Measurements from ENCODE around the gene IL1RAPL1.

IL1RAPL1 gene

GRCh38 chrX:28586981-28587551, at the start of gene IL1RAPL1:
Gene IL1RAPL1, plus strand, starts transcription at chrX:28587446.
- no peak for DNase-seq (ENCODE audit: extremely low read depth in 1 of 2, low read depth in 1 of 2)

GRCh38 chrX:28542791-28543190, 44.5 kb upstream of the IL1RAPL1 start:
- no peak for DNase-seq (ENCODE audit: extremely low read depth in 1 of 2, low read depth in 1 of 2)

DNA sequence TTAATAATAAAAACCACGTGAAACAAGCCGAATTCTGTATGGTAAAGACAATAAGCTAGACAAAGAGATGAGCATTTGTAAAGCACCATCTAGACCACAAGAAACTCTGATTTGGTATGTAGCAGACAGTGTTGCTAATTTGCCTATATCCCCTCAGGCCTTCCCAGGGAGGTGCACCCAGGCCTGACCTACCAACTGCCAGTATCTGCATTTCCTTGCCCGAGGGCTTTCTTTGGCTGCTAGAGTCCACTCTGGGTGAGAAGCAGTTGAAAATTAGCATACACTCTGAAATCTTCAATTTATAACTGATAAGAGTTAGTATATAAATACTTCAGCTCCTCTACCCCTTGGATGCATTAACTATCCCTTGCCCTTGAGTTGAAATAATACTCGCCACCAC, 37.4 kb upstream of the IL1RAPL1 start:
- DNase-seq (ENCODE audit: extremely low read depth in 1 of 2, low read depth in 1 of 2) = no peak

- no peak for DNase-seq (ENCODE audit: extremely low read depth in 1 of 2, low read depth in 1 of 2)
Observed at GRCh38 chrX:28550331-28550872, 36.8 kb upstream of the IL1RAPL1 start.

- DNase-seq (ENCODE audit: extremely low read depth in 1 of 2, low read depth in 1 of 2) = no peak
Observed at GRCh38 chrX:28552322-28552721, 34.9 kb upstream of the IL1RAPL1 start.

GRCh38 chrX:28552882-28553829, 34.1 kb upstream of the IL1RAPL1 start:
- no peak for DNase-seq (ENCODE audit: extremely low read depth in 1 of 2, low read depth in 1 of 2)

GRCh38 chrX:28576117-28576516, 11.1 kb upstream of the IL1RAPL1 start:
- no peak for DNase-seq (ENCODE audit: extremely low read depth in 1 of 2, low read depth in 1 of 2)

DNA sequence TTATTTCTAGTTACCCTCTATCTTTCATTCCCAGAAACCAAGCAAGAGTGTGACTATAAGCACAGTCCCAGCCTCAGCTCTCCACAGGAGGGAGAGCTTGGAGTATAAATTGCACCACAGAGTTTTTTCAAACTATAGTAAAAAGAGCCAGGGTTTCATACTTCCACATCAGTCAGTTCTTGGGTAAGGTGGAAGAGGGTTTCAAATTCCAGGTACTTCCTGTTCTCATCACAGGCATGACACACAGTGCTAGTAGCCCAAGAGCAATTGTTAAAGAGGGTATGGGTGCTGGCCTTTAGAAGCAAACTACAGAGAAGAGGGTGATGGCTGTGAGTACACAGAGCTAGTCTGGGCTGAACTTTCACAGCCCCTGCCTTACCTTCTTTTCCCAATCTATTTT, 5.7 kb upstream of the IL1RAPL1 start:
- DNase-seq (ENCODE audit: extremely low read depth in 1 of 2, low read depth in 1 of 2) = no peak

- DNase-seq (ENCODE audit: extremely low read depth in 1 of 2, low read depth in 1 of 2) = no peak
Observed at GRCh38 chrX:28582511-28582910, 4.7 kb upstream of the IL1RAPL1 start.

DNA sequence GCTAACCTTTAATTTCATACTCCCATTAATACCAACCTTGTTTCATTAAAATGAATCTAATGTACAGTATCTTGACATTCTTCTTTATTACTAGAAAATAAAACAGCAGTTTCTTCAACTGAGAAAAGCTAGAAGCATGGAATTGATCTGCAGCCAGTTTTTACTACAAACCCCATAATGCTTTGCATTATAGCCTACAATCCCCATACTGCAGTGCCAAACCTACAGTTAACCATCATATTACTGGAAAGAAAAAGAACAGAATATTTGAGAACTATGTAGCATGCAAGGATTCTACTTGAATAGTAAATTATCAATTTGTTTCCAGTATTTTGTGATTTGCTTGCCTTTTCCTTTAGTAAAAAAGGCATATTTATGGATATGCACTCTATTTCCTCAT, 3.2 kb upstream of the IL1RAPL1 start:
- no peak for DNase-seq (ENCODE audit: extremely low read depth in 1 of 2, low read depth in 1 of 2)

- DNase-seq (ENCODE audit: extremely low read depth in 1 of 2, low read depth in 1 of 2) = no peak
Observed at GRCh38 chrX:28585767-28586166, 1.5 kb upstream of the IL1RAPL1 start.

GRCh38 chrX:28586286-28586685, 960 bp upstream of the IL1RAPL1 start:
- DNase-seq (ENCODE audit: extremely low read depth in 1 of 2, low read depth in 1 of 2) = no peak

DNA sequence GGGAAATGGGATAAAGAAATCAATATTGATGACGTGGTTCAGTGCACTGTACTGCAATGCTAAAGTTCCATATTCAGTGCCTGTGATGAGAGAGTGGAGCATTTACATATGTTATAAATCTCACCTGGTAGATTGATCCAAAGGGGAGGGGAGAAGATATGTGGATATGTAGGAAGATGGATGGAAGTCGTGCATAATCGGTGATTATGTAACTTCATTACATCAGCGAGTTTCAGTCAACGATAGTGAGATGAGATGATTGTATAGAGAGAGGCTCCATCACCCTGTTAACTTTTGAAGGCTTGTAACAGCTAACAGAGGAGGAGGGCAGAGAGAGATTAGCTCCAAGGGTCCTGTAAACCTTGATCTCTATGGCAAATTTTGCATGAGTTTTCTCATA, 1.8 kb downstream of the IL1RAPL1 start:
- DNase-seq (ENCODE audit: extremely low read depth in 1 of 2, low read depth in 1 of 2) = no peak

DNA sequence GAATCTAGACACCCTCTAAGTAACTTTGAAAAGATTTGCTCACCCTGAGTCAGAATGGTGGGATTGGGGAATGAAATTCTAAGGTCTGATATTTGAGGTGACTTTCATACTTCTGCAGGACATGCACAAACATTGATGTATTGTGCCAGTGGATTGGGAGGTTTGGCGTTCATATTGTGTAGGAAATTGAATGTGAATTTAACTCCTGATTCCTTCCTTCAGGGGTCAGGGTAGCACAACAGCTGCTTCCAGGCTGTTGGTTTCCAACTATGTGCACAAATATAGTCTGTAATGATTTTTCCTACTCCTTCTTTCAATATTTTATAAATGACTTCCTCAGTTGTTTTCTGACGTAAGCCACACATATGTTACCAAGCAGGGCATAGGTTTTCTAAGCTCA, 3.1 kb downstream of the IL1RAPL1 start:
- DNase-seq (ENCODE audit: extremely low read depth in 1 of 2, low read depth in 1 of 2) = no peak

DNA sequence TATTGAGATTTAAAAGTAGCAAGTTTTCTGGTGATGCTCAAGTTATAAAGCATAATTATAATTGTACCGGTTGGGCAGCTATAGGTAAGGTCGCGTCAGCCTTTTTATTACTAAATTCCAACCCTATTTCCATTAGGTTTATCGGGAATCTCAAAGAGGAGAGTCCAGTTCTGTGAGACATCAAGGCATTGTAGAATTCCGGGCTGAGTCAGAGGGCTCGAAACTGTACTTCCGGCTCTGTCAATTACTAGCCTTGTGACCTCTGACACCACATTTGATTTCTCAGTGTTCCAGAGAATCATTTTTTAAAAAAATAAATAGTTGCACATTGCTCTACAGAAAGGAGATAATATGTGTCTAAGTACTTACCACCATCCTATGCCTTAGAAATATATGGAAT, 4.3 kb downstream of the IL1RAPL1 start:
- no peak for DNase-seq (ENCODE audit: extremely low read depth in 1 of 2, low read depth in 1 of 2)

GRCh38 chrX:28595346-28595745, 8.1 kb downstream of the IL1RAPL1 start:
- DNase-seq (ENCODE audit: extremely low read depth in 1 of 2, low read depth in 1 of 2) = no peak

DNA sequence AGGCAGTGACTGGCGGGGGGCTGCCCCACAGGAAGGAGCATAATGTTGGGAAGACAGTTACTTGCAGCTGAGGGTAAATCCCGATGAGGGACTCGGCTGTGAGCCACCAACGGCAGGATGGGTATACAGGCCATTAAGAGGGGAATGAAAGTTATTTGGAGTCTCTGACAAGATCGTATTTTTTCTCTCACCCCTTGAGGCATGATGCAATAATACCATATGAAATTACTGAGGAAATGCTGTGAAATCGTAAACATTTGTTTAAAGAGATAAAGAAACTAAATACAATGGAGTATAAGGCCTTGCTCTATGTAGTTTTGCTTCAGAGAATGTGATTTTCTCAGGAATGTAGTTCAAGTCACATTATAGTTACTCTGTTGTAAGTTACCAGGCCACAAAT, 12.7 kb downstream of the IL1RAPL1 start:
- no peak for DNase-seq (ENCODE audit: extremely low read depth in 1 of 2, low read depth in 1 of 2)

- DNase-seq (ENCODE audit: extremely low read depth in 1 of 2, low read depth in 1 of 2) = no peak
Observed at GRCh38 chrX:28609003-28609402, 21.8 kb downstream of the IL1RAPL1 start.

- no peak for DNase-seq (ENCODE audit: extremely low read depth in 1 of 2, low read depth in 1 of 2)
Observed at GRCh38 chrX:28609917-28610613, 22.8 kb downstream of the IL1RAPL1 start.

DNA sequence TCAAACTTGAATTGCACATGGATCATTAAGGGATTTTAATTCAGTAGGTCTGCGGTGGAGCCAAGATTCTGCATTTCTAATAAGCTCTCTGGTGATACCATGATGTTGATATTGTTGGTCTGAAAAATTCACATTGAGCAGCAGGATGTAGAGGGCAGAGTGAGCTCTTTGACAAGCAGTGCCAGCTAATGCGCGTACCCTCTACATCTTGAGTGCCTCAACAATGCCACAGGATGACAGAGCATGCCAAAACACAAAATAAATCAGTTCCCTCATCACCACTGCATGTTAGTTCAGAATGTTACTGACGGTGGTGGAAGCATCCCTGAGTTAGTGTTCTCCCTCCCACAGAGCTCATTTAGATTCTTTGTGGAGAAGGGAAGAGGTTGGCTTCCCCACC, 23.5 kb downstream of the IL1RAPL1 start:
- DNase-seq (ENCODE audit: extremely low read depth in 1 of 2, low read depth in 1 of 2) = no peak

DNA sequence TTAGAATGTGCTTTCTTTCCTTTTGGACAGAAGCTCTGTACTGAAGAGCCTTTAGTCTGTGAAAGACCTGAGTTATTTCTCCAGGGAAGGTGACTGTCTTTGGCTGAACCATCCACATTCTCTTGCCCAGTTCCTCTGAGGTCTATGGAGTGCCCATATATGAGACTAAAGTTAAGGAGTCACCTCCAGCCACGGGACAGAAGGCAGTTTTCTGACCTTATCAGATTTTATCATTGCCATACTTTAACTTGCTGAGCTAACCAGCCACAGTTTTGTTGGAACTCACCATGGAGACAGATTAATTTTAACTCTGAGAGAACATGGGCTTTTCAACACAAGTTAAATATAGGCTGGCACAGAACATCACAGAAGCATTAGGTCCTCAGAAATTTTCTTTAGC, 26.3 kb downstream of the IL1RAPL1 start:
- DNase-seq (ENCODE audit: extremely low read depth in 1 of 2, low read depth in 1 of 2) = no peak

- no peak for DNase-seq (ENCODE audit: extremely low read depth in 1 of 2, low read depth in 1 of 2)
Observed at GRCh38 chrX:28625223-28625622, 38.0 kb downstream of the IL1RAPL1 start.
